ENCODE data around the gene ROR2.

Gene ROR2

GRCh38 chr9:91787931-91788330 lies 162.1 kb downstream of the ROR2 start:
- DNase-seq = no peak

DNA sequence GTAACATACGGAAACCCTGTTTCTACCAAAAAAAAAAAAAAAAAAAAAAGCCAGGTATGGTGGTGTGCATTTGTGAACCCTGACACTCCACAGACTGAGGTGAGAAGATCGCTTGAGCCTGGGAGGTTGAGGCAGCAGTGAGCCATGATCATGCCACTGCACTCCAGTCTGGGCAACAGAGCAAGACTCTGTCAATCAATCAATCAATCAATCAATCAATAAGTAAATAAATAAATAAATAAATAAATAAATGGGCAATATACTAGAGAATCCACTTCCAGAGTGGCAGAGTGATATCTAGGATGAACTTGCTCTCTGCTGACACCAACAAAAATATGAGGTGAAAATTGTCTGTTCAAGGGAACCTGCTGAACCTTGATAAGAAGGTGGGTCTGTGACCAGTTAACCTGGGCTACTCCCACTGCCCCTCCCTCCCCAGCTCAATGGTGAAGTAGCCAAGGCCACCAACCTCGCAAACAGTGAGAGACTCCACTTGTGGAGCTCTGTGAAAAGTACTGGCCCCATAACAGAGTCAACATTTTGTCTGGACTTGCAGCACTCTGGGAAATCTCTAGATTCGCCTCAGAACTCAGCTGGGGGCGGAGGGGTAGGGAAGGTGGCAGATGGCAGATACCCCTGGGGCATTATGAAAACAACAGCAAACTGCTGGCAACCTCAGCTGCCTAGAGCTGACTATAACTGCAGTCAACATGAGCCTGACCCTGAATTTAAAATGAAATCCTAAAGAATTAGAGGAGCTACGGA lies 163.7 kb downstream of the ROR2 start:
- DNase-seq = no peak

GRCh38 chr9:91785447-91785842 lies 164.6 kb downstream of the ROR2 start:
- no peak for DNase-seq

DNA sequence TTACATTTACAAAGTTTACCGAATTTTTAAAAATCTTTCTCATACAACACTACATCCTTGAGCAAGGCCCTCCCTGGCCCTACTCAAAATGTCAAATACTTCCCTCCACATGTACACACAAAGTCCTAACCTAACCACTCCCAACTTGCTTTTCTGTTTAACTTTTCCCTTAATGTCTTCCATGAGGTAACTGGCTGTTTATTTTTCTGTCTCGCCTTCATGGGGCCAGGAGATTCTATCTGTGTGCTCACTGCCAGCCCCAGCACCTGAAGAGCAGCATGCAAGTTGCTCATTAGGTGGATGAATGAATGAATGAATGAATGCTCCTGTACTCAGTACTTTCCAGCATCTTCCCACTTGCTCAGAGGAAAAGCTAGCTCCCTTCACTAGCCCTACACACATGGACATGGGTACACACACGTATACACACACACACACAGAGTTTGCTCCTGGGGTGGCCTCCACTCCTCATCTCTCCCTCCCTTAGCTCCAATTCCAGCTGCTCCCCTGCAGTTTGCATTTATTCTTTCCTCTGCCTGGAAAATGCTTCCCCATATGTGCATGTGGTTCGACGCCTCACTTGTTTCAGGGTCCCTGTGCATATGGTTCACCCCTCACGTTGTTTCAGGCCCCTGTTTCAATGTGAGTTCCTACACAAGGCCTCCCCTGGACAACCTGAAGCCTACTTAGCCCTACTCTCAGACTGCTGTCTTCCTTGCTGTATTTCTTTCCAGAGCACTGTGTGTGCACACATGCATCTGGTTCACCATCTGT lies 165.2 kb downstream of the ROR2 start:
- DNase-seq = no peak

GRCh38 chr9:91783876-91784672 lies 166.0 kb downstream of the ROR2 start:
- no peak for DNase-seq

DNA sequence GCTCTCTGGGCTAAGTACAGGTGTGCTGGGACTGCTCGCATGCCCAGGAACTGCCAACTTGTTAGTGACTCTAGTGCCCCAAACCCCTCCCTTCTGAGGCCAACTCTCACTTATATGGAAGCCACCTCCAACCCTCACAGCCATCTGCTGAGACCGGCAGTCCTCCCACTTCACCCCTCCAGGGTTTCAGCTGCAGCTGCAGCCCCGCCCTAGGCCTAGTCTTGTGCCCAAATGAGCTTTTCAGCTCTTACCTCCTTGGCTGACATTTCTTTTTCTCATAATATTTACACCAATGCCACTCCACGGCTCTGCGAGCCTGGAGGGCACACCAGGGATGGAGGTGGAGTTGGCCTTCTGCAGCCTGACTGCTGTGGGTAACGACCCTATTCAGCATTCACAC lies 166.6 kb downstream of the ROR2 start:
- DNase-seq = no peak

GRCh38 chr9:91782708-91783214 lies 167.3 kb downstream of the ROR2 start:
- DNase-seq = no peak

- no peak for DNase-seq
Measured at GRCh38 chr9:91781906-91782305, 168.1 kb downstream of the ROR2 start.

GRCh38 chr9:91781116-91781515 lies 168.9 kb downstream of the ROR2 start:
- DNase-seq = no peak

GRCh38 chr9:91778031-91778430 lies 172.0 kb downstream of the ROR2 start:
- DNase-seq = no peak

GRCh38 chr9:91777292-91777830 lies 172.7 kb downstream of the ROR2 start:
- DNase-seq = no peak

DNA sequence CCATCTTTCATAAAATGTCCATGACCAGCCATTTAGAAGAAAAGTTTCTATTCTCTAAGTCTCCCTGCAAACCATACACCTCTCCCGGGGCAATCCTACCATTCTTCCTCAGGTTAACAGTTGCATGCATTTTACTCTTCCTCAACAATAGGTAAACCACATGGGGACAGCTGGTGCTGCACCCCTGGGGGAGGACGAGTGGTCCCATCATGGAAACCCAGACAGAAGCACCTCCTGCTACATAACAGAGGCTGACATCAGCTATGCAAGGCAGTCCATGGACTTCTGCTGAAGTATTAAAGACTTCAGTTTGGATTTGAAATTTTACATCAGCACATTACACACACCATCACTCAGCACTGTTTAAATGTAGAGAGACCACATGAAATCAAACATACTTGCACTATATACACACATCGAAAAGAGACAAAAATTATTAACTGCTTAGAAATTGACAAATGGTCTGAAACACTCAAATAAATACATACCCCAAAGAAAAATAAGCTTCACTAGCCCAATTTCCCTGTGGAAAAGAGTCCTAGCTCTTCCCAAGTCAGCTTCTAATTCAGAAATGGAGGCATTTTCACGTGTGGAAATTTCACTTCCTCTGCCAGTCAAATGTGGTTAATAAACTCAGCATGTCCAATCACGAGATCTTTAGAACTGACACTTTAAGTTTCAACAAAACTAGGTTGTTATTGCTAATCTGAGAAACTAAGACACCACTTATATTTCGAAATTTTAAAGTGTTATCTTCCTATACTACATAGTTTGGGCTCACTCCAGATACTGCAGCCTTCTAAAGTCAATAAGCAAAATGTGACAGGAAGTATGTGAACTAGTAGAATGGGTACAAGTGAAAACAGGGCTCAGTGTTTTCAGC lies 173.4 kb downstream of the ROR2 start:
- no peak for DNase-seq

GRCh38 chr9:91775708-91776028 lies 174.4 kb downstream of the ROR2 start:
- no peak for DNase-seq

DNA sequence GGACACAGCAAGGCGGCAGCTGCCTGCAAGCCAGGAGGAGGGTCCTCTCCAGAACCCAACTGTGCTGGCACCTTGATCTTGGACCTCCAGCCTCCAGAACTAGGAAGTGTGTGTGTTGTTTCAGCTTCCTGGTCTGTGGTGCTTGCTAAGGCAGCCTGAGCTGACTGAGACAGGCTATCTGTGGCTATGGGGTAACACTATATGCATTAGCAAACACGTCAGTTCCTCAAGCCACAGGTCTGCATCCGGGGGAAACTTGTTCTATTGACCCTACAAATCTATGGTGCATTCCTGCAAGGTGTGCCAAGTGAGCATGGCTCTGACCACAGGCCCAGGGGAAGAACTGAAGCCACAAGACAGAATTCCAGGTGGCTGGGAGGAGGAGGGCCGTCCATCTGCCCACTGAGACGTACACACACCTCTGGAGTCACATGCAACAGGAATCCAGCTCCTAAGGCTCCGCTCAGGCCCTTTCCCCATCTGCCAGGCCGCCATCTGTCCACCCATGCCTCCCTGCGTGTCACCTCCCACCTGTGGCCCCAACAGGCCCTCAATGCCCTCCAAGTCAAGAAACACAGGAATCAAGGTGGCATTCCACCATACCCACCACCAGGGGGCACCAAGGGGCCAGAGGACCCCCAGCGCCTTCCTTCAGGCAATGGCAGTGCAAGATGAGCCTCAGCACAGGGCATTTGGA lies 174.9 kb downstream of the ROR2 start:
- peak; percentile 58 for DNase-seq

GRCh38 chr9:91773156-91773555 lies 176.9 kb downstream of the ROR2 start:
- no peak for DNase-seq

DNA sequence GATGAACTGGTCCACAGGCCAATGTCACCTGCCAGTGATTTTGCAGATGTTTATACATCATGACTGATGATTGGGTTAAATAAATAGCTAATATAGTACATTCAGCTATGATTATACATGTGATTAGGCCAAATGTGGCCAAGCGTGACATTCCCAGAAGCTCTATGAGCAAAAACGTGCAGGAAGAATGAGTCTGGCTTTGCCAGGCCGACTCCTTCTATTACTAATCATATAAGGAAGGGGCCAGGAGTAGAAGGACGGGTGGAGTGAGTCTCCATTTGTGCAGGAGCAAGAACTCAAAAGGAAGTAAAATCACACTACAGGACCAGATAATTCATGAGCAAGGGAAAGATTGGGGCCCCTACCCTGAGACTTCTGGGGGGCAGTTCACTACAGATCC lies 178.2 kb downstream of the ROR2 start:
- no peak for DNase-seq

DNA sequence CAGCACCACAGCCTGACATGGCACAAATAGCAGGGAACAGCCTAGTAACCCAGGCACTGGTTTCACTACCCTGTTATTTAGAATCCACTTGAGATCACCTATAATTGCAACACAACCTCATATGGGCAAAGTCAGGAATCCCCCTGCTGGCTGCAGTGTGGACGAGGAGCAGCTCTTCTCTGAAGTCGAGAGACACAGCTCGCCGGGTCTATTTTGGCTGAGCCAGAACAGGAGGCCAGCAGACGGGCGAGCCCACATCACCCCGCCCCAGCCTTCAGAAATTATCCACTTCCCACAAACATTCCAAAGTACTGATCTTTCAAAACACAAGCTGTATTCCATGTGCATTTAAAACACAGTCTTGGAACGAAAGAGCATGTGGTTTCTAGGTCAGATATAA lies 179.0 kb downstream of the ROR2 start:
- DNase-seq = no peak

- no peak for DNase-seq
Measured at GRCh38 chr9:91770229-91770628, 179.8 kb downstream of the ROR2 start.

DNA sequence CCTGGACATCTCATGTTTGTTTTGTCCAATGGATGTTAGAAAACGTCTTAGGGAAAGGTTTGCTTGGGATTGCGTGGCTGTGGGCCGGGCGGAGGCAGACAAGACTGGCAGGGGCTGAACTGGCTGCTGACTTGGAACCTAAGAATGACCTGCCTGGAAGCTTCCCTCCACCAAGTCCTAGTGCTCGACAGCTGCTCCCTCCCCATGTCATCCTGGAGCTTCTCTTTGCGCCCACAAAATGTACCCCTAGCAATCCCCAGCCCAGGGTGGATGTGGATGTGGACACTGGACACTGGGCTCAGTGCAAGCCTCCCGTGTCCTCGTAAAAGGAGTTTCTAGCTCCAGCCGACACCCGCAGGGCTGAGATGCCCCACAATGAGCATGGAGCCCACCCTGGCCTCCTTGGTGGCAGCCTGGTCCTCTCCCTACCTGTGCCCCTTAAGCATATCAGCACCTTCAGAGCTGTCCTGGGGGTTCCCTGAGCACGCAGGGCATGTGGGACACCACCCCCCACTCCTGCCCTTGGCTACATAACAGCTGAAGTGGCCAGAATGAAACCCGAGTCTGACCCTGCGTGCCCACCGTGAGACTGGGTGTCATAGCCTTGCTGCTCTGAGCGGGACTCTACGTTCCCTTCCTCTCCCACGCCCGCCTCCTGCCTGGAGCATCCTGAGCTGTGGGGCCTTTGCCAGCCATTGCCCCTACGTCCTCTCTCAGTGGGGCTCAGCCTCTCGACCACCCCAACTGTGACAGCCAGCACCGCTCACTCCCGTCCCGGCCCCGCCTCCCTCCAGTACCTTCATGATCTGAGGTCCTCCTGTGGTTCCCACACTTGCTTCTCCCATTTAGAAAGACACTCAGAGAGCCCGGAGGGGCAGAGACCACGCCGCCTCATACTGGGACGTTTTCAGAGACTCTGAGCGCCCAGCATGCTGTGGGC lies 180.8 kb downstream of the ROR2 start:
- DNase-seq = no peak

DNA sequence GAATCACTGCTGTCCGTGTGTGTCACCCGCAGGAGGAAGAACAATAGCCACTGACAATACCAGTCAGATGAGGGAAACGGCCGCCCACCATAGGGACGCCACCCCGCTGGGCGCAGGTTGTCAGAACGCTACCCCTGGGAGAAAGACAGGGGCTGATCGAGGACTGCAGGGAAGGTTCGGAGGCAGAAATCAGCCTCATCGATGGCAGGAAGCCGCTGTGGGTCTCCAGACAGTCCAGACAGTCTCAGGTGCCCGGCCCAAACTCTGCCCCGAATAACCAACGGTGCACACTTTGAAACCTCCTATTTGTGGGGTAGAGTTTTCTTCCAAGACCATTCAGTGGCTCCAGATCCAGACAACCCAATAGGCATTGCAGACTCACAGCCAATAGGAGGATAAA lies 181.5 kb downstream of the ROR2 start:
- no peak for DNase-seq

Measured in activated CD4-positive, alpha-beta T cell treated with anti-CD3 and anti-CD28 coated beads, Interleukin-2, amount 50 U/mL, for 1 hour (primary cell).